ENCODE results near the gene TRAF7.
A peak's percentile ranks its signal among the peaks of the same experiment; 100 is the strongest.
"Not testable (repeated sequence)": the region's sequence is repeated elsewhere in the genome, so short reads cannot be mapped to it uniquely, and the experiment has no call there.

The TRAF7 gene

DNA sequence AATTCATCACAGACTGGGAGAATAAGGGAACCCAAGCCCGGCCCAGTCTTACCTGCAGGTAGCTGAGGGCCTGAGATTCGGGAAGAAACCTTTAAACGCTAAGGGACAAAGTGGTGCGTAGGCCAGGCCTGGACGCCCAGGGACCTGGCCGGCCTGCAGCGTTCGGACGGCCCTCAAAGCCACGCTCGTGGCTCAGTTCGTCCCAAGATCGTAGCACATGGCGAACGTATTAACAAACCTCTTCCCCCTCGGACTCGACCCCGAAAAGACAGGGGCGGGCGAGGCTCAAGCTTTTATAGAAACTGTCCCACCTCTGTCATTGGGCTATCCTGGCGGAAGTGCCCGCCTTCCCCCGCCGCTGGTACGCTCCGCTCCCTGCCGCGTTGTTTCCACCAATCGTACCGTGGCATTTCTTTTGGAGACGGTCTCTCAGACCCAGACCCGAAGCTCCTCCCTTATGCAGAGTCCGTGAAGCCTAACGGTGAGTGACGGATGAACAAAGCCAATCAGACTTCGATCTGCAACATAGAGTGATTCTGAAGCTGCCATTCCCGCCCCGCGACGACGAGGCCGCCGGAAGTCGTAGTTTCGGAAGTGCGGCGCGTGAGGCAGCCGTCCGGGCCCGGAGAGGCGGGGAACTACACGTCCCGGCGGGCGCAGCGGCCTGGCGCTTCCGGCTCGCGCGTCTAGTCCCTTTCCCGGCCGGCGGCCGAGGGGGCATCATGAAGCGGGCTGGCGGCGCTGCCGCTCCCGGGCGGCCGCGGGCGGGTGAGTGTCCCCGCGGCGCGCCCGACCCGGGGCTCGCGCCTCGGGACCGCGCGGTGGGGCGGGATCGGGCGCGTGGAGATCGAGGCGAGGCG lies at the start of gene TRAF7:
TSS of gene TRAF7 (plus strand) at position 692 of the 860 bp plus-strand sequence. CDS start 8,139 bp downstream, outside the sequence.
- DNase-seq = peak; percentile 96

GRCh38 chr16:2106211-2106610 lies 49.4 kb upstream of the TRAF7 start:
- not testable (repeated sequence) for DNase-seq

- DNase-seq = not testable (repeated sequence)
Measured at GRCh38 chr16:2107121-2107790, 48.3 kb upstream of the TRAF7 start.

DNA sequence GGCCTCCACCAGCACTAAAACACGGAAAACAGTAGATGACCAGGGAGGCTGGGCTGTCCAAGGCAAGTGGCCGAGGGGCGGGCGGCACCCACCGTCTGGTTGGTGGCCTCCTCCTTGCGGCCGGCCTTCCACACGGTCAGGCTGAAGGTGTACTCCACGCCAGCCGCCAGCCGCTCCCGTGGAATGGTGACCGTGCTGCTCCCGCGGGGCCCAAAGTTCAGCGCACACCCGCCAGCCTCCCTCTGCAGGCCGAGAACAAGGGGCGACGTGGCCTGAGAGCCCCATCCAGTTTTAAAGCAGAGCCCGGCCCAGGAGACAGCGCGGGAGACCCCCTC lies 47.8 kb upstream of the TRAF7 start:
- DNase-seq = not testable (repeated sequence)

DNA sequence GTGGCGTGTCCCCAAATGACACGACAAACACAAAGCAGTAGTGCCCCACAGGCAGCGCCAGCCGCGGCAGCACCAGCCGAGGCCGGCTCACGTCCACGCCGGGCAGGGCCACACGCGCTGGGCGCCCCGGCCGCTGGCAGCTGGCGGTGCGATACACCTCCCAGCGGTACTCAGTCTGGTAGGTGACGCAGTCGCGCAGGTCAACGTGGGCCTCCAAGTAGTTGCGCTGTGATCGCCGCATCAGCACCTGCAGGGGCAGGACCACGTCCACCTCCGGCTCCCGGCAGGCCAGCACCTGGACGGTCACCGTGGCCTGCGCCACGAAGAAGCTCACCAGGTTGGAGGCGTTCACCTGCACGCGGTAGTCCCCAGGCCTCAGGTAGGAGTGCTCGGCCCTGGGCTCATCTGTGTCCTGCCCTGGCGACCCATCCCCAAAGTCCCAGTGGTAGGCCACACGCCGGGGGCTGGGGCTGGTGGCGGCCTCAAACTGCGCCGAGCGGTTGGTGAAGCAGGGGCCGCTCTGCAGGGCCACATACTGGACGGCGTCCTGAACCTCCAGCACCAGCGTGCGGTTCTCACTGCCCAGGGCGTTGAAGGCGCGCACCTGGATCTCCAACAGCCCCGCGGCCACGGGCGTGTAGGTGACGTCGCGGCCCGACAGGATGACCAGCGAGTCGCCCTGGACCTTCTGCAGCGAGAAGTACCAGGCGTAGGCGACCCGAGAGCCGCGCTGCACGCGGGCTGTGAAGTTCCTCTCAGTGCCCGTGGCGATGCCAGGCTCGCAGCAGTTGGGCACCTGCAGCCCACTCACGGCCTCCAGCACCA lies 46.9 kb upstream of the TRAF7 start:
- DNase-seq = not testable (repeated sequence)

- not testable (repeated sequence) for DNase-seq
Measured at GRCh38 chr16:2109271-2109580, 46.4 kb upstream of the TRAF7 start.

DNA sequence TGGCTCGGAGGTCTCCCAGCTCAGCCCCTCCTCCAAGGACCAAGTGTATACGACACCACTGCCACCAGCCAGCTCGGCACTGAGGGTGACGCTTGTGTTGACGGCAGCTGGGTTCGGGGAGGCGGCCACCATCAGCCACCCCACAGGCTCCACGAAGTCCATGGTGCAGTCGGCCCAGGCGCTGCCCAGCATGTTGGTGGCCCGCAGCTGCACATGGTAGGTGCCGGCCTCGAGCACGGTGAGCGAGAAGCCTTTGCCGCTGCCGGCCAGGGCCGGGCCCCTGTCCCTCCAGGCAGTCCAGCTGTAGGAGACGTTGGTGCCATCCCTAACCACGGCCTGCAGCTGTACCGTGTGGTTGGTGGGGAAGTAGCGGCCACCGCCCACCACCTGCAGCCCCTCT lies 45.7 kb upstream of the TRAF7 start:
- DNase-seq = not testable (repeated sequence)

DNA sequence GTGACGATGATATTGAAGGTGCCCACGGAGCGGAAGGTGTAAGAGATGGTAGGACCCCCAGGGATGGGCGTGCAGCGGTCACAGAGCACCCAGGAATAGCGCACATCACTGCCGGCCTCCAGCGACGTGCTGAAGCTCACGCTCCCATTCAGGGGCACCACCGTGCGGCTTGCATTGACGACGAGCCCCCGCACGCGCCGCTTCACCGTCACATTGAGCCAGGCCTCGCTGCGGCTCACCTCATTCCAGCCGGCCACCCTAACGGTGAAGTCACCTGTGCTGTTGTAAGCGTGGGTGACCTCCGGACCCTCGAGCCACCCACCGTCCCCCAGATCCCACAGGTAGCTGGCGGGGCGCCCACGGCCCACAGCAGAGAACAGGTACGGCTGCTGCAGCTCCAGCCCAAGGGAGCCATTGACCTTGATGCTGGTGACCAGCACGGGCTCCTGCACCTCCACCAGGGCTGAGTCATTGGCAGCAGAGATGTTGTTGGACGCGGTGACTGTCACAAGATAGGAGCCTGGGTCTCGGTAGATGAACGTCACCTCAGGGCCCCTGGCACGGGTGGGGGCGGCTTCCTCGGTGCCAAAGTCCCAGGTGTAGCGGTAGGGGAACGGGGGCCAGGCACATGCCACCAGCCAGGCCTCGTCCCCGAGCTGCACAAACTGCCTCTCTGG lies 45.1 kb upstream of the TRAF7 start:
- not testable (repeated sequence) for DNase-seq

DNA sequence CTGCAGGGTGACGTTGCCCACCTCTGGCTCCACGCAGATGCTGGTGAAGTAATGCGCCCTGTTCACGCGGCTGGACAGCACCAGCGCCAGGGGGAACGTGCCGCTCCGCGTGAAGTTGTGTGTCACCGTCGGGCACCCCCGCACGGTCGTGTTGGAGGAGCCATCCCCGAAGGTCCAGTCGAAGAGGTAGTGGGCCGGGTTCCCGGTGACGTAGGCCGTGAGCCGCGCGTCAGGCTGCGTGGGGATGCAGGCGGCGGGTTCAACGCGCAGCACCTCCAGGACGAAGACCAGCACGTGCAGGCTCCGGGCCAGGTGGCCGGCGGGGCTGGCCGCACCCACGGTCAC lies 44.6 kb upstream of the TRAF7 start:
- not testable (repeated sequence) for DNase-seq

DNA sequence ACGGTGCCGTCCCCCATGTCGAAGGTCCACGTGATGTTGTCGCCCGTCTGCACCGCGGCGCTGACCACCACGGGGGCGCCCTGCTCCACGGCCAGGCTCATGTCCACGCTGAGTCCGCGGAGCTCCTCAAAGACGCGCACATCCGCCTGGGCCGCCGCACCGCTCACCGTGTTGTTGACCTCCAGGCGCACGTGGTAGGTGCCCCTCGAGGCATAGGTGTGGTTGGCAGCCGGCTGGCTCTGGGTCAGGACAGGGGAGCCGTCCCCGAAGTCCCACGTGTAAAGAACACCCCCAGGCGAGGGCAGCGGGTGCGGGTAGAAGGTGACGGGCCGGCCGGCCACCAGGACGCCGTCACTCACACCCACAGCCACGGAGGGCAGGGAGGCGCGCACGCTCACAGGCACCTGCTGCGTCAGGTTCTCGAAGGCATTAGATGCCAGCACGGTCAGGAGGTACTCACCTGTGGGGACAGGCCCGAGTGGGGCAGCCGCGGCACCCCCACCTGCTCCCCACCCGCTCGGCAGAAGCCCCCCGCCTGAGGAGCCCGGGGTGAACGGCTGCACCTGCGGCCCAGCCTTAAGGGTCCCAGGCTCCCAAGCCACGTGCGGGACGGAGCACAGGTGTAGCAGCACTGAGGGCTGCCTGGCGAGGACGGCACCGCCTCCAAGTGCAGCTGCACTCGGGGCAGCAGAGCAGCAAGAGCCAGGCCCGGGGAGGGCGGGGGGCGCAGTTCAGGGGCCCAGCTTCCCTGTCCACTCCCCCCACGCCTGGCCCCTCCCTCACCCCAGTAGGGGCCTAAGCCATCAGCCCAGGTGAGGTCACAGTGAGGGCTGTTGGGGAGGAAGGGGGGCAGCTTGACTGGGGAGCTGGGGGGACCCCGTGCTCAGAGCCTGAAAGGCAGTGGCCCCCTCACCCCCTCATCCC lies 43.9 kb upstream of the TRAF7 start:
- DNase-seq = not testable (repeated sequence)

DNA sequence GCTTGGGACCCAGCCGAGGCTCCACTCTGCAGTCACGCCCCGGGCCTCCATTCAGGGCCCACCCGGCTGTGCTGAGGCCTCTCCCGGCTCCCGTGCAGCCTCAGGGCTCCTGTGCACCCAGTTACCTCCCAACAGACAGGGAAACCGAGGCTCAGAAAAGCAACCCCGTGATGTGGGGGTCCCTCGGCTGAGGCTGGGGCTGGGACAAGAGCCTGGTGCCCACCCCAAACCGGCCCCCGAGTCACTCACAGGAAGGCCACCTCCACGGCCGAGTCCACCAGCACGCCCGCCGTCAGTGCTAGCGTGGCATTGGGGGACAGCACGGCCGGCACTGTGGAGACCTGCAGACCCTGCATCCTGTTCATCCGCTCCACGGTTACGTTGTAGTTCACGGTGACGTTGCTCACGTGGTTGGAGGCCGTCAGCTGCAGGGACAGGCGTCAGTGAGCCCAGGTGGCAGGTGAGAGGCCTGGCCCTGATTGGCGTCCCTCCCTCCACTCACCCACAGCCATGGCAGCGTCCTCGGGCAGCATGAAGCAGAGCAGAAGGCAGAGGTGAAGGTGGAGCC lies 43.0 kb upstream of the TRAF7 start:
- not testable (repeated sequence) for DNase-seq

- DNase-seq = not testable (repeated sequence)
Measured at GRCh38 chr16:2114225-2114624, 41.4 kb upstream of the TRAF7 start.

DNA sequence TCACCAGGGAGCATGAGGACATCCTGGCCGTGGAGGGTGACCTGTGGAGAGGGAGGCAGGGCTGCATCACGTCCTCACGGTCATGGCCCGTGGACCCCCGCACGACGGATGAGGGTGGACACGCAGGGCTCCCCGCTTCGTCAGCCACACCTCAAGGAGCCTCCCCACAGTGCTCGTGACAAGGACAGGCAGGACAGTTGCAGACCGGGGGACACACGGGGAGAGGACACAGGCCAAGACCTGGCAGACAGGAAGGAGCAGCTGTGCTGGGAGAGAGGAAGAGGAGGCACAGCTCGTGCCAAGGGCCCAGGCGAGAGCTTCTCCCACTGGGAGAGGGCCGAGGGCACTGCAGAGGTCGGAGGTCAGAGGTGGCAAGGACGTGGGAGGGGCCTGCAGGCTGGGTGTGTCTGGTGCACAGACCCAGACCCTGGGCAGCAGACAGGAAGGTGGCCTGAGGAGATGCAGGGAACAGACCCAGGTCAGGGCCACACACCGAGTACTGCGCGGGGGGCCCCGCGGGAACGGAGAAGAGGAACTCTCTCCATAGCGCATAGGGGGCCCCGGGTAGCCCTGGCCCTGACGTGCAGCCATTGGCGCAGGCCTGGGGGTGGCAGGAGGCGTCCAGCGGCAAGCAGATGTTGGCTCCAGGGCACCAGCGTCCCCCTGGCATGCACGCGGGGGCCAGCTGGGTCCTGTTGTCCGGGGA lies 40.5 kb upstream of the TRAF7 start:
- not testable (repeated sequence) for DNase-seq

GRCh38 chr16:2115591-2115973 lies 40.0 kb upstream of the TRAF7 start:
- DNase-seq = no peak

DNA sequence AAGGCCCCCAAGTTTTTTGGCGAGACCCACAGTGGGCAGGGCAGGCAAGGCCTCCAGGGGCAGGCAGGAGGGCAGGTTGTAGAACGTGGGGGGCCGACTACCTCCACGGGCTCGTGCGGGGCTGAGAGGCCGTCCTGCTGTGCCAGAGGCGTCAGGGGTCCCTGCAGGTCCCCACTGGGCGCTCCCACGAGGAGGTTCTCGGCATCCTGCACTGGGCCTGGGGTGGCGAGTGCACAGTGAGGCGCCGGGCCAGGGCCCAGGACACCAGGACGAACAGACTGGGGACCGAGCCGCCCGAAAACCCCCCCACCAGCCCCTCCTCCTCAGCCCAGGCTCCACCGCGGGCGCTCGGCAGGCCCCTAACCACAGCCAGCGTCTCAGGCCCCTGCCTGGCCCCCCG lies 39.2 kb upstream of the TRAF7 start:
- not testable (repeated sequence) for DNase-seq

GRCh38 chr16:2117341-2117740 lies 38.2 kb upstream of the TRAF7 start:
- not testable (repeated sequence) for DNase-seq

GRCh38 chr16:2117960-2118722 lies 37.4 kb upstream of the TRAF7 start:
- not testable (repeated sequence) for DNase-seq

GRCh38 chr16:2121325-2121724 lies 34.3 kb upstream of the TRAF7 start:
- peak; percentile 36 for DNase-seq

DNA sequence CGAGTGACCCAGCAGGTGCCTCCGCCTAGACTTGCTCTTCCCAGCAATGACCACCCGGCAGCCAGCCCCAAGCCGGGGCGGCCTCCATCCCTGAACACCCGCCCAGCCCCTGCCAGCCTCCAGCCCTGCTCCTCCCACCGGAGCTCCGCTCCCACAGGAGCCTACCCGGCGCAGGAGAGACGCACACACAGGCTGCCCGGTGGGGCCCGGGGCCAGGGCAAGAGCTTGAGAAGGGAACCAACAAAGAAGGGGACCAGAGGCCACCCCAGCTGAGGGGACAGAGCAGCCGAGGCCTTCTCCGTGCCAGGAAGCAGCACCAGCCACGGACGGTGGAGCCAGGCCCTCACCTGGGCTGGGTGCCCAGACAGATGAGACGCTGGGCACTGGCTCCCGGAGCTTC lies 33.7 kb upstream of the TRAF7 start:
- no peak for DNase-seq

- DNase-seq = no peak
Measured at GRCh38 chr16:2122429-2122828, 33.2 kb upstream of the TRAF7 start.
